ENCODE measurements around the gene AUTS2. TPM values are rescaled to one million over a fixed set of nuclear protein-coding genes. Genes with fewer than 3 reads are reported as not detected.

Gene AUTS2
- total and polyA plus RNA-seq, 2 of the 8 experiments (the other 6 are each of a cell fraction or from before 2014, with no cell fraction given): 25.9 to 101 TPM

DNA sequence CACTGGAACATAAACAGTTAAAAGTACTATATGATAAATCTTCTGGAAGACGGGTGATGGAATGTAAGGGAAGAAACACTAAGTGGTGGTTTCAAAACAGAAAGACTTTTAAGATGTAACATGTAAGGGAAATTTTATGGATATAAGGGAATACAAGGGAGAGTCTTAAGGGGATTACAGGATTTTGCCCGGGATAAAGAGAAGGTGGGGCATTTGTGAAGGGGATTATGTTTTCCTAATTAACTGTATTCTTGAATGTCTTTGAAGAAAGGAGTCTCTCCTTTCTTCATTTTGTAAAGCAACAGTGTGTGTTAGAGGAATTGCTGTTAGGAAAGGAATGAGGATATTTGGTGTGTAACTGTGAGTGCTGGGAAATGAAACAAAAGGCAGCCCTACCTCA, 745.2 kb downstream of the AUTS2 start:
- Histone ChIP-seq H3K4me1 (replicated peaks in 1 of 4; ENCODE audit: control insufficient read depth in 3 of 4, insufficient read depth in 4 of 4, low read length in 3 of 4) (no peaks in the 10 kb centered on the region), H3K23me2 (ENCODE audit: low read depth, low read length) (no peaks in the 10 kb centered on the region), H3K9ac (replicated peaks in 1 of 4; ENCODE audit: extremely low read depth in 1 of 4, low read depth in 3 of 4, low read length in 3 of 4) (no peak overlapping the region), H2AK5ac (ENCODE audit: low read depth, low read length) (no peak overlapping the region), H4K8ac (ENCODE audit: extremely low read depth, insufficient read depth, low read length) (no peak overlapping the region), H3K9me3 (ENCODE audit: insufficient read depth in 2 of 2, low read depth in 1 of 2, low read length in 1 of 2) (no peaks in the 10 kb centered on the region), H2BK120ac (replicated peaks; ENCODE audit: low read depth, low read length) (no peak overlapping the region), H3K36me3 (ENCODE audit: control insufficient read depth in 2 of 4, insufficient read depth in 4 of 4, low read length in 3 of 4) (no peaks in the 10 kb centered on the region), H2BK5ac (ENCODE audit: low read depth, low read length) (no peak overlapping the region), H3K56ac (replicated peaks; ENCODE audit: insufficient read length, low read depth, low read length) (no peak overlapping the region), H3K4me3 (ENCODE audit: extremely low read depth in 1 of 4, insufficient read depth in 2 of 4, low read depth in 3 of 4, low read length in 4 of 4) (no peak overlapping the region), H3K14ac (ENCODE audit: insufficient read length) (no peak overlapping the region), H3K23ac (ENCODE audit: insufficient read length) (no peak overlapping the region), H2BK15ac (ENCODE audit: low read length) (no peak overlapping the region), H3K27ac (ENCODE audit: low read depth, low read length) (no peak overlapping the region), H3K18ac (ENCODE audit: extremely low read depth, low read length) (no peak overlapping the region), H3K79me1 (ENCODE audit: low read depth, low read length) (no peaks in the 10 kb centered on the region), H3K79me2 (ENCODE audit: control insufficient read depth in 1 of 2, insufficient read depth in 2 of 2, low read length in 2 of 2) (no peaks in the 10 kb centered on the region), H3K27me3 (replicated peaks in 1 of 4; ENCODE audit: control insufficient read depth in 3 of 4, extremely low read depth in 1 of 4, insufficient read depth in 3 of 4, low read length in 3 of 4) (no peaks in the 10 kb centered on the region), H4K5ac (ENCODE audit: insufficient read length, low read depth, low read length) (no peak overlapping the region), H3K4me2 (ENCODE audit: insufficient read depth in 1 of 2, low read depth in 2 of 2, low read length in 2 of 2) (no peak overlapping the region), H4K91ac (replicated peaks; ENCODE audit: insufficient read length, low read length) (no peak overlapping the region), H2AFZ (ENCODE audit: low read length) (no peak overlapping the region), H3K4ac (replicated peaks; ENCODE audit: insufficient read length, low read depth, low read length) (no peak overlapping the region), H4K20me1 (replicated peaks in 1 of 2; ENCODE audit: control insufficient read depth in 1 of 2, insufficient read depth in 2 of 2, low read length in 2 of 2) (peaks cover 0 to 1% of the 10 kb centered on the region in 2 experiments), H2BK20ac (ENCODE audit: low read length) (no peak overlapping the region), H2BK12ac (ENCODE audit: low read depth, low read length) (no peak overlapping the region)
- ChIA-PET CTCF (ENCODE audit: partially characterized antibody) (no interaction called here), POLR2A (ENCODE audit: partially characterized antibody) (no interaction called here)
- DNase-seq (ENCODE audit: low read depth in 1 of 2, low spot score in 2 of 2) (no peak), FAIRE-seq (no peak)
- 82% methylated on average over 2 of the region's 2 CpGs; no CpG with 5 or more reads in 1 of the 2 experiments for WGBS, 2 experiments (ENCODE audit: extremely low coverage in 1 of 2, insufficient coverage in 1 of 2, insufficient read length in 1 of 2, insufficient replicate concordance in 2 of 2, low coverage in 1 of 2, low lambda C conversion rate in 2 of 2, missing lambda C conversion rate in 1 of 2)
- TF ChIP-seq EGR1 (IDR thresholded peaks at IDR 0.05; ENCODE audit: borderline replicate concordance, low read depth, low read length) (no peak), SIN3A (conservative IDR thresholded peaks at IDR 0.05 in 1 of 2, IDR thresholded peaks at IDR 0.05 in 1 of 2; ENCODE audit: low read depth in 1 of 2, low read length in 2 of 2) (no peak), CREB1 (IDR thresholded peaks at IDR 0.05) (no peak), POLR2A (IDR thresholded peaks at IDR 0.05; ENCODE audit: control extremely low read depth in 1 of 2, low read depth in 2 of 2, low read length in 2 of 2) (no peak), JUND (IDR thresholded peaks at IDR 0.05; ENCODE audit: low read length) (no peak), MAFK (IDR thresholded peaks at IDR 0.05; ENCODE audit: low read depth, low read length) (no peak), SIRT6 (IDR thresholded peaks at IDR 0.05; ENCODE audit: low read length) (no peak), RAD21 (IDR thresholded peaks at IDR 0.05 in 1 of 2, conservative IDR thresholded peaks at IDR 0.05 in 1 of 2; ENCODE audit: low read depth in 2 of 2, low read length in 2 of 2) (no peak), NRF1 (IDR thresholded peaks at IDR 0.05; ENCODE audit: low read depth, low read length) (no peak), SP1 (IDR thresholded peaks at IDR 0.05; ENCODE audit: low read depth, low read length) (no peak)
- TF ChIP-seq, protein P1, sequence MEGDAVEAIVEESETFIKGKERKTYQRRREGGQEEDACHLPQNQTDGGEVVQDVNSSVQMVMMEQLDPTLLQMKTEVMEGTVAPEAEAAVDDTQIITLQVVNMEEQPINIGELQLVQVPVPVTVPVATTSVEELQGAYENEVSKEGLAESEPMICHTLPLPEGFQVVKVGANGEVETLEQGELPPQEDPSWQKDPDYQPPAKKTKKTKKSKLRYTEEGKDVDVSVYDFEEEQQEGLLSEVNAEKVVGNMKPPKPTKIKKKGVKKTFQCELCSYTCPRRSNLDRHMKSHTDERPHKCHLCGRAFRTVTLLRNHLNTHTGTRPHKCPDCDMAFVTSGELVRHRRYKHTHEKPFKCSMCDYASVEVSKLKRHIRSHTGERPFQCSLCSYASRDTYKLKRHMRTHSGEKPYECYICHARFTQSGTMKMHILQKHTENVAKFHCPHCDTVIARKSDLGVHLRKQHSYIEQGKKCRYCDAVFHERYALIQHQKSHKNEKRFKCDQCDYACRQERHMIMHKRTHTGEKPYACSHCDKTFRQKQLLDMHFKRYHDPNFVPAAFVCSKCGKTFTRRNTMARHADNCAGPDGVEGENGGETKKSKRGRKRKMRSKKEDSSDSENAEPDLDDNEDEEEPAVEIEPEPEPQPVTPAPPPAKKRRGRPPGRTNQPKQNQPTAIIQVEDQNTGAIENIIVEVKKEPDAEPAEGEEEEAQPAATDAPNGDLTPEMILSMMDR (IDR thresholded peaks at IDR 0.05; ENCODE audit: control extremely low read depth in 1 of 3, insufficient read depth in 1 of 3, low read depth in 1 of 3, low read length in 3 of 3): no peak
- TF ChIP-seq, protein P2, sequence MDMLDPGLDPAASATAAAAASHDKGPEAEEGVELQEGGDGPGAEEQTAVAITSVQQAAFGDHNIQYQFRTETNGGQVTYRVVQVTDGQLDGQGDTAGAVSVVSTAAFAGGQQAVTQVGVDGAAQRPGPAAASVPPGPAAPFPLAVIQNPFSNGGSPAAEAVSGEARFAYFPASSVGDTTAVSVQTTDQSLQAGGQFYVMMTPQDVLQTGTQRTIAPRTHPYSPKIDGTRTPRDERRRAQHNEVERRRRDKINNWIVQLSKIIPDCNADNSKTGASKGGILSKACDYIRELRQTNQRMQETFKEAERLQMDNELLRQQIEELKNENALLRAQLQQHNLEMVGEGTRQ (IDR thresholded peaks at IDR 0.05; ENCODE audit: low read length): no peak
